Measurements from ENCODE around the gene ULK2.

- no peak for TF ChIP-seq POLR2AphosphoS5 (IDR thresholded peaks at IDR 0.05; ENCODE audit: low read depth, low read length)
- no peak for TF ChIP-seq POLR2A (IDR thresholded peaks at IDR 0.05; ENCODE audit: borderline replicate concordance, extremely low read depth, insufficient read depth, insufficient read length)
- TF ChIP-seq EGR1 (IDR thresholded peaks at IDR 0.05; ENCODE audit: low read depth): no peak
- TF ChIP-seq EZH2 (IDR thresholded peaks at IDR 0.05): no peak
- no peak for TF ChIP-seq CTCF (IDR thresholded peaks at IDR 0.05 in 2 of 3, conservative IDR thresholded peaks at IDR 0.05 in 1 of 3; ENCODE audit: borderline replicate concordance in 1 of 3, insufficient read depth in 1 of 3, low read depth in 2 of 3, low read length in 2 of 3)
- TF ChIP-seq RAD21 (IDR thresholded peaks at IDR 0.05; ENCODE audit: low read depth): no peak
- no peak for TF ChIP-seq CBX3 (IDR thresholded peaks at IDR 0.05; ENCODE audit: low read depth)
Measured at GRCh38 chr17:19746517-19746916, 121.2 kb downstream of the ULK2 start.
